ENCODE measurements around the gene LHPP. TPM values are rescaled to one million over a fixed set of nuclear protein-coding genes. Genes with fewer than 3 reads are reported as not detected.

LHPP gene
- total RNA-seq, 1 donor from 2014 or later = 12.1 TPM

DNA sequence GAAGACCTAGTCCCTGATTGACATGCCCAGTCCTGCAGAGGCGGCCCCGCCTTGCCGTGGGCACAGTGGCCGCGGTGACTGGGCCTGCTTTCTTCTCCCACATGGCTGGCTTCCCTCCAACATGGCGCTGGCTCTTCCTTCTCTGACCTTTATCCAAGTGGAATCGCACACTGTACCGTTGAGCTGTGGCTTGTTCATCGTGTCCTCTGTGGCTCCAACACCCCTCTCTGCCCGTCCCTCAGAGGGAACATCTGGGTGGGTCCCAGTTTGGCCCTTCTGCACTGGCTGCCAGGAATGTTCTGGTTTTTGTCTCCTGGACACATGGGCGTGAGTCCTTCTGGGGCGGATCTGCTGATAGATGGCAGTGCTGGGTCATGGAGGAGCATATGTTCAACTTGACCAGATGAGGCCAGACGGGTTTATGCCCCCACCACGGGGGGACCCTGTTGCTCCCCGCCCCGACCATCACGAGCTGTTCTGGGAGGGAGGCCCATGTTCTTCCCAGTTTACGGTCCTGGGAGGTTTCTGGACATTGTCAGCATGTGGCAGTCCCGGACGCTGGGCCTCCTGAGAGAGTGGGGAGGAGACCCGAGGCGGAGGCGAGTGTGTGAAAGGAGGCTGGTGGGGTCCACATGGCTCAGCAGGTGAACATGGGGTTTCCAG is 63.5 kb downstream of the LHPP start:
- no peak for TF ChIP-seq CTCF (conservative IDR thresholded peaks at IDR 0.05; ENCODE audit: low read depth, low read length)
- DNase-seq (ENCODE audit: low read depth) = no peak
- H3K4me3 ChIP-seq (ENCODE audit: low read depth, low read length) = no peak overlapping the region

DNA sequence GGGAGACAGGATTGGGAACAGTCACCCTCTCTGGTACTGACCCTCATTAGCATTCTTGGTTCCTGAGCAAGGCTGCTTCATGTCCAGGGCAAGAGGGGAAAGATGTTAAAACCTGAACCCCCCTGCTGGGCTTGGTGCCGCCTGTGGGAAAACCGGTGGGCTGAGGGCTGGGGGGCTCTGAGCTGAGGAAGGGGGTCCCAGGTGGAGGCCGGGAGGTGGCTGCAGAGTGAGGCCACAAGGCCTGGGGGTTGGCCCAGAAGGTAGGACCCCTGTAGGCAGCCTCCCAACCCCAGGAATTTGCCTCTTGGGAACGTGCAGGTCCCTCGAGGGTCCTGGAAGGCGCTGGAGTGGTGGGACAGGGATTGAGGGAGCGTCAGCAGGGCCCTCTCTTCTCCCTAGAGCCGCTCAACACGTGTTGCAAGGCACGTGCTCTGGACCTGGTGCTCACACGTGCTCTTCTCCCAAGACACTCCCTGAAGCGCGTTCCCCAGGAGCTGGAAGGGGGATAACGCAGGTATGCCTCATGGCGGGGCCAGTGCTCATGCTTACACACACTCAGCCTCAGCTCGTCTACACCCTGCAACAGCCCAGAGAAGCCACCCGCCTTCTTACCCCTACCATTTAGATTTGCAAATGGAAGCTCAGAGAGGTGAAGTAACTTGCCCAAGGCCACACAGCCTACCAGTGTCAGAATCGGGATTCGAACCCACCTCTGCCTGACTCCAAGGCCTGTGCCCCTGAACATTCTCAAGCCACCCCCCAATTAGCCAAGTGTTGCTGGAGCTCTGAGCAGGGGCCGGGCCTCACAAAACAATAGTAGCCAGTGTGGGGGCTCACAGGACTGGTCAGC is 64.4 kb downstream of the LHPP start:
- no peak overlapping the region for H3K4me3 ChIP-seq (ENCODE audit: low read depth, low read length)
- TF ChIP-seq CTCF (conservative IDR thresholded peaks at IDR 0.05; ENCODE audit: low read depth, low read length) = no peak
- DNase-seq (ENCODE audit: low read depth) = no peak

GRCh38 chr10:124526621-124527267 is 65.1 kb downstream of the LHPP start:
- no peak for TF ChIP-seq CTCF (conservative IDR thresholded peaks at IDR 0.05; ENCODE audit: low read depth, low read length)
- H3K4me3 ChIP-seq (ENCODE audit: low read depth, low read length) = no peak overlapping the region
- no peak for DNase-seq (ENCODE audit: low read depth)

DNA sequence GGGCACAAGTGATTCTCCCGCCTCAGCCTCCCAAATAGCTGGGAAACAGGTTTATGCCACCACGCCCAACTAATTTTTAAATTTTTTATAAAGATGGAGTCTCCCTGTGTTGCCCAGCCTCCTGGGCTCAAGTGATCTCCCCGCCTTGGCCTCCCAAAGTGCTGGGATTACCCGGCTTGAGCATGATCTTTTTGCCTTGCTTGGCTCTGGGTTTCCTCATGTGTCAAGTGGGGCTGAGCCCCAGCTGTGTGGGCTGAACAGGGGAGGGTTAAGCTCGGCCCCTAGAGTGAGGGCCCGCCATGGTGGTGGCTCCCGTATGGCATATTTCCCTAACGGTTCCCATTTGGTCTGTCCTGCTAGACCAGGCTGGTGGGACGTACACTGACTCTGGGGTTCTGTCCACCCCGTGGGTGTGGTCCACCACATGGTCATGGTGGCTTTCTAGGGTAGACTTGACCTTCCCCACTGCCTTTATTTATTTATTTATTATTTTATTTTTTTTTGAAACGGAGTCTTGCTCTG is 66.3 kb downstream of the LHPP start:
- no peak overlapping the region for H3K4me3 ChIP-seq (ENCODE audit: low read depth, low read length)
- no peak for DNase-seq (ENCODE audit: low read depth)
- TF ChIP-seq CTCF (conservative IDR thresholded peaks at IDR 0.05; ENCODE audit: low read depth, low read length) = no peak

GRCh38 chr10:124529661-124530214 is 68.1 kb downstream of the LHPP start:
- H3K4me3 ChIP-seq (ENCODE audit: low read depth, low read length) = no peak overlapping the region
- TF ChIP-seq CTCF (conservative IDR thresholded peaks at IDR 0.05; ENCODE audit: low read depth, low read length) = no peak
- DNase-seq (ENCODE audit: low read depth) = no peak

DNA sequence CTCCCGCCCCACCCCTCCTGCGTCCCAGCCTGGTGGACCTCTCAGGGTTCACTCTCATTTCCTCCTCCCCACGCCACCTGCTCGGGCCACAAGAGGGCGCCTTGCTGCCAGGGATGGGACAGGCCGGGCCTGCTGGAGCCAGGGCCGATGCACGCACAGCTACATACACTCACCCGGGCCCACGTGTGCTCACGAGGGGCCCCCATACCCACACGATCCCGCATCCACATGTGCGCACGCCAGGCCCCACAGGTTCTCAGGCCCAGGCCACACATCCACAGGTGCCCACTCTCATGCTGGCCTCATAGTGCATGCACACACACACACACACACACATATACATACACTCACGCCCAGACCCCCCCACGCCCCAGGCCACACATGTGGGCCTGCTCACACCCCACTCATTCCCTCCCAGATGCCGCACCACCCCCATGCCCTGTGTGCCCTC is 68.6 kb downstream of the LHPP start:
- DNase-seq (ENCODE audit: low read depth) = no peak
- no peak overlapping the region for H3K4me3 ChIP-seq (ENCODE audit: low read depth, low read length)
- TF ChIP-seq CTCF (conservative IDR thresholded peaks at IDR 0.05; ENCODE audit: low read depth, low read length) = peak; percentile 90
